Rectal smooth muscle tissue (tissue), 1 donor: ENCODE measurements around the gene PASD1.

ENCODE experiments used
- H3K27ac ChIP-seq: one replicate; pipeline ENCODE4 v1.7.0; 2013; ENCODE audit warnings: low read depth, low read length, inconsistent platforms
- H3K27me3 ChIP-seq: one replicate; pipeline ENCODE4 v1.7.0; 2013; ENCODE audit warnings: low read length; ENCODE audit not compliant: control insufficient read depth, insufficient read depth
- H3K36me3 ChIP-seq: one replicate; pipeline ENCODE4 v1.7.0; 2013; ENCODE audit warnings: low read length; ENCODE audit not compliant: control insufficient read depth, insufficient read depth
- H3K4me1 ChIP-seq: one replicate; pipeline ENCODE4 v1.7.0; 2013; ENCODE audit warnings: low read length; ENCODE audit not compliant: control insufficient read depth, insufficient read depth
- H3K4me3 ChIP-seq: one replicate; pipeline ENCODE4 v1.7.0; 2013; ENCODE audit warnings: low read length
- H3K9ac ChIP-seq: one replicate; pipeline ENCODE4 v1.7.0; 2013; ENCODE audit warnings: low read length

PASD1 gene

GRCh38 chrX:151711154-151711553, 147.7 kb downstream of the PASD1 start:
- Histone ChIP-seq H3K4me1 (no peaks in the 10 kb centered on the region), H3K4me3 (no peak overlapping the region), H3K9ac (no peak overlapping the region), H3K27me3 (no peaks in the 10 kb centered on the region), H3K36me3 (no peaks in the 10 kb centered on the region), H3K27ac (no peak overlapping the region)

- H3K9ac ChIP-seq: no peak overlapping the region
- H3K27ac ChIP-seq: no peak overlapping the region
- no peaks in the 10 kb centered on the region for H3K4me1 ChIP-seq
- H3K36me3 ChIP-seq: no peaks in the 10 kb centered on the region
- no peak overlapping the region for H3K4me3 ChIP-seq
- H3K27me3 ChIP-seq: no peaks in the 10 kb centered on the region
Observed at GRCh38 chrX:151711787-151712186, 148.3 kb downstream of the PASD1 start.

GRCh38 chrX:151712253-151712652, 148.8 kb downstream of the PASD1 start:
- Histone ChIP-seq H3K36me3 (no peaks in the 10 kb centered on the region), H3K4me3 (no peak overlapping the region), H3K4me1 (no peaks in the 10 kb centered on the region), H3K27ac (no peak overlapping the region), H3K9ac (no peak overlapping the region), H3K27me3 (no peaks in the 10 kb centered on the region)

GRCh38 chrX:151713849-151714248, 150.4 kb downstream of the PASD1 start:
- no peak overlapping the region for H3K9ac ChIP-seq
- H3K27me3 ChIP-seq: no peaks in the 10 kb centered on the region
- no peaks in the 10 kb centered on the region for H3K36me3 ChIP-seq
- no peaks in the 10 kb centered on the region for H3K4me1 ChIP-seq
- H3K4me3 ChIP-seq: no peak overlapping the region
- H3K27ac ChIP-seq: no peak overlapping the region

- Histone ChIP-seq H3K36me3 (no peaks in the 10 kb centered on the region), H3K27me3 (no peaks in the 10 kb centered on the region), H3K4me1 (no peaks in the 10 kb centered on the region), H3K27ac (no peak overlapping the region), H3K9ac (no peak overlapping the region), H3K4me3 (no peak overlapping the region)
Observed at GRCh38 chrX:151714362-151714761, 150.9 kb downstream of the PASD1 start.

- H3K27me3 ChIP-seq: peaks cover 2% of the 10 kb centered on the region
- no peaks in the 10 kb centered on the region for H3K36me3 ChIP-seq
- no peaks in the 10 kb centered on the region for H3K4me1 ChIP-seq
- H3K4me3 ChIP-seq: no peak within 1 kb of the TSS
- H3K27ac ChIP-seq: no peak within 1 kb of the TSS
- no peak within 1 kb of the TSS for H3K9ac ChIP-seq
Observed at GRCh38 chrX:151715752-151716151, 152.3 kb downstream of the PASD1 start, which contains the start of gene FATE1. Gene FATE1, plus strand, starts transcription at chrX:151716035. Its CDS starts 85 bp downstream, at chrX:151716120.

- Histone ChIP-seq H3K27ac (no peak overlapping the region), H3K4me1 (no peaks in the 10 kb centered on the region), H3K27me3 (peaks cover 3% of the 10 kb centered on the region), H3K9ac (no peak overlapping the region), H3K36me3 (no peaks in the 10 kb centered on the region), H3K4me3 (no peak overlapping the region)
Observed at GRCh38 chrX:151722241-151722846, 158.9 kb downstream of the PASD1 start.

- Histone ChIP-seq H3K27ac (no peak overlapping the region), H3K36me3 (no peaks in the 10 kb centered on the region), H3K4me1 (no peaks in the 10 kb centered on the region), H3K9ac (no peak overlapping the region), H3K4me3 (no peak overlapping the region), H3K27me3 (peaks cover 3% of the 10 kb centered on the region)
Observed at GRCh38 chrX:151723156-151723760, 159.8 kb downstream of the PASD1 start.

- Histone ChIP-seq H3K36me3 (no peaks in the 10 kb centered on the region), H3K9ac (no peak overlapping the region), H3K27ac (no peak overlapping the region), H3K4me3 (no peak overlapping the region), H3K4me1 (no peaks in the 10 kb centered on the region), H3K27me3 (peaks cover 3% of the 10 kb centered on the region)
Observed at GRCh38 chrX:151724563-151725337, 161.3 kb downstream of the PASD1 start.

GRCh38 chrX:151725338-151725614, 161.8 kb downstream of the PASD1 start:
- Histone ChIP-seq H3K9ac (no peak overlapping the region), H3K27ac (no peak overlapping the region), H3K4me3 (no peak overlapping the region), H3K36me3 (no peaks in the 10 kb centered on the region), H3K27me3 (peaks cover 3% of the 10 kb centered on the region), H3K4me1 (no peaks in the 10 kb centered on the region)
